H1 (cell line): ENCODE data around the gene DNAAF8. TPM values are rescaled to one million over a fixed set of nuclear protein-coding genes. Genes with fewer than 3 reads are reported as not detected.

Source experiments
- ATF2 ChIP-seq: IDR thresholded peaks from 2 replicates; pipeline ENCODE4 v1.6.1; 2012; ENCODE audit warnings: low read length, inconsistent platforms
- CHD7 ChIP-seq: fragments of 300-600 bp; sonication (generic); IDR thresholded peaks from 2 replicates; pipeline ENCODE4 v1.7.1; 2012; ENCODE audit warnings: low read length, moderate library complexity, mild to moderate bottlenecking, inconsistent platforms; ENCODE audit not compliant: insufficient replicate concordance
- GTF2F1 ChIP-seq: IDR thresholded peaks from 2 replicates; pipeline ENCODE4 v1.6.1; 2012; ENCODE audit warnings: low read depth, low read length, improper control_type of control experiment, borderline replicate concordance
- TAF1 ChIP-seq: IDR thresholded peaks from 2 replicates; pipeline ENCODE4 v1.6.1; 2011; ENCODE audit warnings: mild to moderate bottlenecking, low read depth, low read length
- polyA plus RNA-seq, 7 experiments: library from polyadenylated mRNA; depleted of rRNA in 3 of 7; stranded (reverse) in 5 of 7; unstranded in 2 of 7; fragments of >200 nt in 5 of 7; fragments of 200-250 nt in 2 of 7; gene quantifications; 1 replicate in 5 of 7; 2 replicates in 1 of 7; 4 replicates in 1 of 7; pipeline versions ENCODE4 v1.2.1 to v1.2.3, GENCODE V29; 2011 to 2013; ENCODE audit warnings: missing spikeins in 2 of 7, mixed read lengths in 2 of 7
- total RNA-seq: library from RNA; stranded (reverse); fragmentation: NEBNext Ultra II Directional; extraction: Animal tissue kit (Norgen Biotek cat#: 25700); gene quantifications from 2 replicates; pipeline ENCODE4 v1.2.1, GENCODE V29; 2021

The DNAAF8 gene
- total and polyA plus RNA-seq, 2 of the 8 experiments (the other 6 are each of a cell fraction or from before 2014, with no cell fraction given): 0.39 TPM; not detected in 1

GRCh38 chr16:4792951-4793513 lies 58.7 kb downstream of the DNAAF8 start (continued):
- TF ChIP-seq CHD7: no peak
- no peak for TF ChIP-seq ATF2
- TF ChIP-seq TAF1: no peak
- no peak for TF ChIP-seq GTF2F1
